H1 (cell line): Measurements from ENCODE around the gene GRIK4. TPM values are rescaled to one million over a fixed set of nuclear protein-coding genes. Genes with fewer than 3 reads are reported as not detected.

ENCODE experiments used
- CHD7 ChIP-seq: fragments of 300-600 bp; sonication (generic); IDR thresholded peaks from 2 replicates; pipeline ENCODE4 v1.7.1; 2012; ENCODE audit warnings: low read length, moderate library complexity, mild to moderate bottlenecking, inconsistent platforms; ENCODE audit not compliant: insufficient replicate concordance
- HDAC2 ChIP-seq, 2 experiments: fragments of 300-600 bp in 1 of 2; sonication (generic) in 1 of 2; IDR thresholded peaks; 2 replicates each; pipeline ENCODE4 v1.6.1; 2011 to 2012; ENCODE audit warnings: low read depth in 2 of 2, low read length in 2 of 2, mild to moderate bottlenecking in 2 of 2, moderate library complexity in 2 of 2, borderline replicate concordance in 1 of 2, inconsistent platforms in 1 of 2
- PHF8 ChIP-seq: fragments of 200-600 bp; sonication (generic); conservative IDR thresholded peaks from 2 replicates; pipeline ENCODE4 v1.7.1; 2012; ENCODE audit warnings: low read depth, mild to moderate bottlenecking, inconsistent platforms, low read length, moderate library complexity
- polyA plus RNA-seq, 7 experiments: library from polyadenylated mRNA; depleted of rRNA in 3 of 7; stranded (reverse) in 5 of 7; unstranded in 2 of 7; fragments of >200 nt in 5 of 7; fragments of 200-250 nt in 2 of 7; gene quantifications; 1 replicate in 5 of 7; 2 replicates in 1 of 7; 4 replicates in 1 of 7; pipeline versions ENCODE4 v1.2.1 to v1.2.3, GENCODE V29; 2011 to 2013; ENCODE audit warnings: missing spikeins in 2 of 7, mixed read lengths in 2 of 7
- total RNA-seq: library from RNA; stranded (reverse); fragmentation: NEBNext Ultra II Directional; extraction: Animal tissue kit (Norgen Biotek cat#: 25700); gene quantifications from 2 replicates; pipeline ENCODE4 v1.2.1, GENCODE V29; 2021

Gene GRIK4
- total and polyA plus RNA-seq, 2 of the 8 experiments (the other 6 are each of a cell fraction or from before 2014, with no cell fraction given), result 1.2 to 2.9 TPM

DNA sequence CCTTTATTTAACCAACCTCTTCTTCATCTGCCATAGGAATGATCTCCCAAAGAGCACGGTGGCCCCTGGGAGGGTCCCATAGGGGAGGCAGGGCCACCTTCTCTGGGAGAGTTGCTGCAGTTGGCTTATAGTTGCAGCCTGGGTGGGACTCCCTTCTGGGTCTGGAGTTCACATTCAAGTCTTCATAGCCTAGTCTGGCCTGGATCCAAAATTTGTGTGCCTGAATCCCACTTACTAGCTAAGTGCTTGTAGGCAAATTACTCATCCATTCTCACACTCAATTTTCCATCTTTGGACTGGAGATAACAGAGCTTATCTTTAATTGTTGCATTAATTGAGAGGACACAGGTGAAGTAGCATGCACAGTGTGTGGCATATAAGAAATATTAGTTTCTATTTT lies 163.6 kb downstream of the GRIK4 start (continued):
- TF ChIP-seq CHD7 (no peak), PHF8 (no peak), HDAC2 (IDR thresholded peaks at IDR 0.05; ENCODE audit: borderline replicate concordance in 1 of 2, low read depth in 2 of 2, low read length in 2 of 2) (no peak)
